ENCODE data around the gene LTA4H.

LTA4H gene

DNA sequence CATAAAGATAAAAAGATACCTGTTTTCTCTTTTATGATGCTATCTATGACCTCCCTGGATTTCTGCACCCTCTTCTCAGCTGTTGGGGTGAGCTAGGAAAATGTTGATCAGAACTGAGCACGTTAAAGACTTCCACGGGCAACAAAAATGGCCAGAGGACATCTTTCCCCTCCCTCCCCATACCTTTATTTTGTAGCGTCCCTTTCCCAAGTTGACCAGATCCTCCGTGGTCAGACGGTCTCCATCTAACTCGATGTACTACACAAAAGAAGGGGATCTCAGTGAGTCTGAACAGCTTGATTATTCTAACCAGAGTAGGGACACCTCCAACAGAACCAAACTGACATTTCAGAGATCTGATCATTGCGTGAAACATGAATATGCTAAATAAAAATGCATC lies 41.5 kb downstream of the LTA4H start:
- H3K4me3 ChIP-seq (ENCODE audit: control insufficient read depth, low read depth, low read length), result no peak overlapping the region
- TF ChIP-seq, protein P1, sequence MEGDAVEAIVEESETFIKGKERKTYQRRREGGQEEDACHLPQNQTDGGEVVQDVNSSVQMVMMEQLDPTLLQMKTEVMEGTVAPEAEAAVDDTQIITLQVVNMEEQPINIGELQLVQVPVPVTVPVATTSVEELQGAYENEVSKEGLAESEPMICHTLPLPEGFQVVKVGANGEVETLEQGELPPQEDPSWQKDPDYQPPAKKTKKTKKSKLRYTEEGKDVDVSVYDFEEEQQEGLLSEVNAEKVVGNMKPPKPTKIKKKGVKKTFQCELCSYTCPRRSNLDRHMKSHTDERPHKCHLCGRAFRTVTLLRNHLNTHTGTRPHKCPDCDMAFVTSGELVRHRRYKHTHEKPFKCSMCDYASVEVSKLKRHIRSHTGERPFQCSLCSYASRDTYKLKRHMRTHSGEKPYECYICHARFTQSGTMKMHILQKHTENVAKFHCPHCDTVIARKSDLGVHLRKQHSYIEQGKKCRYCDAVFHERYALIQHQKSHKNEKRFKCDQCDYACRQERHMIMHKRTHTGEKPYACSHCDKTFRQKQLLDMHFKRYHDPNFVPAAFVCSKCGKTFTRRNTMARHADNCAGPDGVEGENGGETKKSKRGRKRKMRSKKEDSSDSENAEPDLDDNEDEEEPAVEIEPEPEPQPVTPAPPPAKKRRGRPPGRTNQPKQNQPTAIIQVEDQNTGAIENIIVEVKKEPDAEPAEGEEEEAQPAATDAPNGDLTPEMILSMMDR (IDR thresholded peaks at IDR 0.05; ENCODE audit: control insufficient read depth, insufficient read depth, low read depth, low read length, missing control alignments), result no peak
- no peak for DNase-seq (ENCODE audit: low read depth)

DNA sequence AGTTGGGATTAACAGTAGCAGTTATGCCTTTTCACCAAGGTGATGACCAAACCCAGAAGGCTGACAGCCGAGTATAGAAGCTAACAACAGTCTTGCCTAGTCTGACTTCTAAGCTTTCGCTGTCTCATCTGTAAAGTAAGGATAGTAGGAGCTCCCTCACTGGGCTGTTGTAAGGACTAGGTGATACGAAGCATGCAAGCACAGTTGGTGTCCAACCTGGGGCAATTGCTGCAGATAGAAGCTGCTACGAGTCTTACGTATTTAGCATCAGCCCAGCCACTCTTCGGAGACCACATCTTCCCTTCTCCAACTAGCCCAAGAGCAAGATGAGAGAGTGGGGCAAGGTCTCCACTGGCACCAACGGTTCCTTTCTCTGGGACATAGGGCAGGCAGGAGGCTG lies 45.3 kb downstream of the LTA4H start:
- TF ChIP-seq, protein P1 (IDR thresholded peaks at IDR 0.05; ENCODE audit: control insufficient read depth, insufficient read depth, low read depth, low read length, missing control alignments), result no peak
- no peak for DNase-seq (ENCODE audit: low read depth)
- H3K4me3 ChIP-seq (ENCODE audit: control insufficient read depth, low read depth, low read length), result no peak overlapping the region

DNA sequence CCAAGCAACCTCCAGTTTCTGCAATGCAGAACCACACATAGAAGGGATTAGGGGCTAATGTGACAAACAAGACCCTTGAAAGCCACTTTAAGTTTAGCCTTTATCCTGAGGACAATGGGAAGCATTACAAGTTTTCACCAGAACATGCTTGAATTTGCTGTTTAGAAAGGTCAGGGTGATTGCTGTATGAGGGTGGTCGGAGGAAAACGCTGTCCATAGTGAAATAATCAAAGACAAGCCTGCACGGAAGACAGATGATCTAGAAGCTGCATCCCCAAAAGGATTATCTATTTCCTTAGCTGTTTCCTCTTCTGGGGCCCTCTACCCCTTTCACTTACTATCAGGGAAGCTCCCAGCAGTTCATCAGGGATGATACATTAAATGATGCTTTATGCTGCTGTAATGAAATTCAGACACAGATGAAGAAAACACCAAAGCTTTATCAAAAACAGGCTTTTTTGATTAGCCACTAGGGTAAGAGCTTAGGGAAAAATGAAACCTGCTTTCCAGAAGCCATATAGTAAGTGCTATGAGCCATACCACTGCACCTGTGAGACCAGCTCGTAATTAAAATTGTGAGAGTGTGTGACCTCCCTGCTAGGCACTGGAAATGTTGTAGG lies 45.8 kb downstream of the LTA4H start:
- no peak overlapping the region for H3K4me3 ChIP-seq (ENCODE audit: control insufficient read depth, low read depth, low read length)
- TF ChIP-seq, protein P1 (IDR thresholded peaks at IDR 0.05; ENCODE audit: control insufficient read depth, insufficient read depth, low read depth, low read length, missing control alignments), result no peak

DNA sequence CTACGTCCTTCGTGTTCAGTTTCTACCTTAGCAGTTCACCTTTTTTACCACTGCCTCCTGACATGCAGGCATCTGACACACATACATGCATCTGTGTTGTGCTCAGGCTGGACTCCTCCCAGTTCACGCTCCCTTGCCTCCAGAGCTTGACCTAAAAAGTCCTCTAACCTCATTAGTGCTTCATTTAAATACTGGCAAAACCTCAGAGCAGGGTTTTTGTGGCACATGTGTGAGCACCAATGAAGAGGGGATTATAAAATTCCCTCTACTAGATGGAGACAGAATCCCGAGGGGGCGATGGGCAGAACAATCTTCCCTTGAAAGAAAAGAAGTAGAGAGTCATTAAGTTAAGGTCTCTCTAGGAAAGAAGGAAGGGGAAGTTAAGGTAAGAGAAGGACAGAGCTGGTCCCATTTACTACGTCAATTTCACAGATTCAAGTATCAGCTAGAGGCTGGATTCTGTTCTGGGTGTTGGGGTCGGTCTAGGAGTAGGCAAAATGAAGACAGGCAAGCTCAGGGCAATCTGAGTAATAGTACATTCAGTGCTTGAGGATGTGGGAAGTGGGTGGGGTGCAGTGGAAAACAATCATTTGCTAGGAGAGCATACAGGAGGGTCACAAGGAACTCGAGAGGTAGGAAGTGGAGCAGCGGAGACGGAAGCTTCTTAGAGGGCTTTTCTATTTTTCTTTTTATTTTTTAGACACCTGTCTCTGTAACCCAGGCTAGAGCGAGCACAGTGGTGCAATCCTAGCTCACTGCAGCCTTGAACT lies 46.7 kb downstream of the LTA4H start:
- no peak for DNase-seq (ENCODE audit: low read depth)
- TF ChIP-seq, protein P1 (IDR thresholded peaks at IDR 0.05; ENCODE audit: control insufficient read depth, insufficient read depth, low read depth, low read length, missing control alignments), result no peak
- H3K4me3 ChIP-seq (ENCODE audit: control insufficient read depth, low read depth, low read length), result no peak overlapping the region

More for the DNA sequence above, 45.8 kb downstream of the LTA4H start:
- DNase-seq (ENCODE audit: low read depth), result no peak

DNA sequence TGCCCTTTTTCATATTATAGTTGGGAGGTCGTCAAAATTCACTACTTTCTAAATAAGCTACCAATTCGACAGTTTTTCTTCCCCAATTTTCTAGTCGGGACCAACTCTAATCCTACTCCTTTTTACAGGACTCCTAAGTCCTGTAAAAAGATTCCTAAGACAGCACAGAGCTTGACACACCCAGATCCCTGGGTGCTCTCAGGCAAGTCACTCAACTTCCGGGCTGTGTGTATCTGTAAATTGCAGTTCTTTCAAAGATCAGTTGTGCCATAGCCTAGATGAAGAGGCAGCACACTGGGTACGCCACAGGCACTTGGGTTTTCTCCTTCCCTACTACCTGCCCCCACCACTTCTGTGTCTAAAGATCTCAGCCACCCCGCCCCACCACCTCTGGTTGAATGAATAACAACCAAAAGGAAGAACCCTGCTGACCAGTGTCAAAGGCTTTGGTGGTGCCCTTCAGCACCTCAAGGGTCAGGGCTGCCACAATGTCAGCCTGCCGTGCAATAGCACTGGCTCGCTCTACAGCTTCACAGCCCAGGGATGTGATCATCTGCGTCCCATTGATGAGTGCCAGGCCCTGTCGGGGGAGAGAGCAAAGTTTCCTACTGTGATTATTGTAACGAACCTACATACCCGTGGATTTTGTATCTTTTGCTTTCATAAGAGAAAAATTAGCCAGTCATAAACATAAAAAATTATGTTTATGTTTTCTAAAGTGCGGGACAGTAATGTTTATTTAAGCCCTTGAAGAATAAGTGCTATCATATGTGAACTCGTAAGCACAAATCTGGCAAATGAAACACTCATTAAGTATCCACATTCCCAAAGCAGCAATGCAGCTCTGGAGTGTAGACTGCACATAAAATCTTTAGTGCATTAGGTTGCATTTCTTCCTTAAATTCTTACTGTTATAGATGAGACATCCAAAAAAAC lies 48.5 kb downstream of the LTA4H start:
- DNase-seq (ENCODE audit: low read depth), result no peak
- TF ChIP-seq, protein P1 (IDR thresholded peaks at IDR 0.05; ENCODE audit: control insufficient read depth, insufficient read depth, low read depth, low read length, missing control alignments), result no peak
- H3K4me3 ChIP-seq (ENCODE audit: control insufficient read depth, low read depth, low read length), result no peak overlapping the region

DNA sequence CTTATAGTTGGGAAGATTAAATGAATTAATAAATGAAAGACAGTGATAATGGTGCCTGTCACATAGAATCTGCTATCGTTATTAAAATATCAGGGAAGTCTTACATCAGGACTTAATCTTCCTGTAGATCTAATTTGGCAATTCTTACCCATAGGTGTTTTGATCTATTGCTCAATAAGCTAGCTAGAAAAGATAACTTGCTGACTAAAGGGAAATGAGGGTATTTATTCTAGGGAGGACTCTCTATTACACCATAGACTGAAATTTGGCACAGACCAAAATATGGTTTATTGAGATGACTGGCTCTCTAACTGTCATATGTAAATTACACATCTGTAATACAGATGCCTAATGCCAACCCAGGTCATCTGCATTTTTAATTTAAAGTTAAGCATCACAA lies 50.7 kb downstream of the LTA4H start:
- no peak for DNase-seq (ENCODE audit: low read depth)
- TF ChIP-seq, protein P1 (IDR thresholded peaks at IDR 0.05; ENCODE audit: control insufficient read depth, insufficient read depth, low read depth, low read length, missing control alignments), result no peak

More for the DNA sequence above, 50.7 kb downstream of the LTA4H start:
- no peak overlapping the region for H3K4me3 ChIP-seq (ENCODE audit: control insufficient read depth, low read depth, low read length)

All from AG09309 (cell line).